Transverse colon (tissue), 3 donors: ENCODE results near the gene PCBP3.

ENCODE experiments used
- EP300 ChIP-seq: sonication (generic); formaldehyde crosslinking; IDR thresholded peaks from one replicate; pipeline ENCODE4 v1.6.1; 2017; ENCODE audit warnings: antibody characterized with exemption, low read depth
- POLR2A ChIP-seq: fragments of 450-650 bp; IDR thresholded peaks from one replicate; pipeline ENCODE4 v1.6.1; 2016; ENCODE audit warnings: antibody characterized with exemption, mild to moderate bottlenecking, moderate library complexity
- TF ChIP-seq, protein P1 (sequence below), 5 experiments: fragments of 200-600 bp in 3 of 5; fragments of 450-650 bp in 2 of 5; sonication (generic) in 3 of 5; IDR thresholded peaks; 1 replicate in 2 of 5; 2 replicates in 3 of 5; pipeline ENCODE4 v1.5.1; 2016 to 2017; ENCODE audit warnings: antibody characterized with exemption in 5 of 5, inconsistent platforms in 3 of 5, mild to moderate bottlenecking in 2 of 5, moderate library complexity in 1 of 5

DNA sequence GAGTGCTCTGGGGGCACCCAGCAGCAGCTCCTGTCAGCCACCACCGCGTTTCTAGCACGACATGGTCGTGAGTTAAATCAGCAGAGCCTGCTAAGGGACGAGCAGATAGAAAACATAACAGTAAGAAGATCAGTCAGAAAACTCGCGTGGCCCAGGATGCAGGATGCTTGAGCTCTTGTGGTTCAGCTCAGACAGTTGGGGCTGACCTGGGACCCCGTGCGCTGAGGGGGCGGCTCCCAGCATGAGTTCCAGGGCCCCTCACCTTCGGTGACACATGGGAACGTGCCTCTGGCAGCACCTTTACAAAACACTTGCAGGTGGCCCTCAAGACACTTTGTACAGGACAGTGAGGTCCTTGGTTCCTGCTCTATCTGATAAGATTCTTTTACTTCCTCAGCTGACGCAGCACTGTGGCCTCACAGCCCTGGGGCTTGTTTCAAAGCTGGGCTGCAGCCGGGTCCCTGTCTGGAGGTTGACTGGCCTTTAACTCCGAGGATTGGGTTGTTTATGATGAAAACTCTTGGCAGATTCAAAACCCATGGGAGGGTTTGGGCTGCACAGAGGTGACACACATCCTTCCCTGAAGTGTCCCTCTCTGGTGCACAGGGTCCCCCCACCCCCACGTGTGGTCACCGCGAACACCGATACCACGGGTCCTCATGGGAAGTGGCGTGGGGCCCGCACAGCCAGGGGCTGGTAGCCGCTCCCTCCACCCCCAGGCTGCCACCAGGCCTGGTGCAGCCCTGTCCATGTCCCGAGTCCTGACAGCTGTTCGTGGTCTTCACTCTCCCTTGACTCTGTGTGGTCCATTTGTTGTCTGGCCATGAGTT, 272.7 kb downstream of the PCBP3 start:
- TF ChIP-seq POLR2A (no peak), EP300 (no peak)
- TF ChIP-seq, protein P1, sequence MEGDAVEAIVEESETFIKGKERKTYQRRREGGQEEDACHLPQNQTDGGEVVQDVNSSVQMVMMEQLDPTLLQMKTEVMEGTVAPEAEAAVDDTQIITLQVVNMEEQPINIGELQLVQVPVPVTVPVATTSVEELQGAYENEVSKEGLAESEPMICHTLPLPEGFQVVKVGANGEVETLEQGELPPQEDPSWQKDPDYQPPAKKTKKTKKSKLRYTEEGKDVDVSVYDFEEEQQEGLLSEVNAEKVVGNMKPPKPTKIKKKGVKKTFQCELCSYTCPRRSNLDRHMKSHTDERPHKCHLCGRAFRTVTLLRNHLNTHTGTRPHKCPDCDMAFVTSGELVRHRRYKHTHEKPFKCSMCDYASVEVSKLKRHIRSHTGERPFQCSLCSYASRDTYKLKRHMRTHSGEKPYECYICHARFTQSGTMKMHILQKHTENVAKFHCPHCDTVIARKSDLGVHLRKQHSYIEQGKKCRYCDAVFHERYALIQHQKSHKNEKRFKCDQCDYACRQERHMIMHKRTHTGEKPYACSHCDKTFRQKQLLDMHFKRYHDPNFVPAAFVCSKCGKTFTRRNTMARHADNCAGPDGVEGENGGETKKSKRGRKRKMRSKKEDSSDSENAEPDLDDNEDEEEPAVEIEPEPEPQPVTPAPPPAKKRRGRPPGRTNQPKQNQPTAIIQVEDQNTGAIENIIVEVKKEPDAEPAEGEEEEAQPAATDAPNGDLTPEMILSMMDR (IDR thresholded peaks at IDR 0.05): no peak
